Islet precursor cell (in vitro differentiated cells): ENCODE results near the gene ENKUR.
A peak's percentile ranks its signal among the peaks of the same experiment; 100 is the strongest.
"Not testable (repeated sequence)": the region's sequence is repeated elsewhere in the genome, so short reads cannot be mapped to it uniquely, and the experiment has no call there.

ENCODE experiments used
- DNase-seq: peaks from one replicate; pipeline ENCODE4 v3.0.0-alpha.2; 2018

The ENKUR gene

DNA sequence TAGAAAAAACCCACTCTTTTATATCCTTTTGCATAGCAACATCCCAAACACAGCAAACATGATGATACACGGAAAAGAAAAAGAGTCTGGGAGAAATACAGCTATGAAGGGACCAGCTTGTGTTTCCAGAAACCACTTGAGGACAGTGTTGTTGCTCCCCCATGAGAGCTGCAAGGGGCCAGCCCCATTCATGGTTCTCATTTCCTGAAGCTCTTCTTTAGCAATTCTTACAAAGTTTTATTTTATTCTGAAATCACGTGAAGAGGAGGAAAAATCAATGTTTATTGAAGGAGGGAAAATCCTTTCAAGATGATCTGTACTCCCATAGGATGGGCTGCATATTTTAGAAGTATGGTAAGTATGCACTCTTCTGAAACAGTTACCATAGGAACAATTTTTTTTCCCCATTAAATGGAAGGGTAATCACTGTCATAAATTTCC, 46.1 kb downstream of the ENKUR start:
- no peak for DNase-seq

GRCh38 chr10:24968951-24969350, 47.0 kb downstream of the ENKUR start:
- DNase-seq = not testable (repeated sequence)

- no peak for DNase-seq
These were observed 47.6 kb downstream of the ENKUR start for GRCh38 chr10:24968349-24968748.

- DNase-seq = no peak
These were observed 48.9 kb downstream of the ENKUR start for GRCh38 chr10:24966962-24967481.

DNA sequence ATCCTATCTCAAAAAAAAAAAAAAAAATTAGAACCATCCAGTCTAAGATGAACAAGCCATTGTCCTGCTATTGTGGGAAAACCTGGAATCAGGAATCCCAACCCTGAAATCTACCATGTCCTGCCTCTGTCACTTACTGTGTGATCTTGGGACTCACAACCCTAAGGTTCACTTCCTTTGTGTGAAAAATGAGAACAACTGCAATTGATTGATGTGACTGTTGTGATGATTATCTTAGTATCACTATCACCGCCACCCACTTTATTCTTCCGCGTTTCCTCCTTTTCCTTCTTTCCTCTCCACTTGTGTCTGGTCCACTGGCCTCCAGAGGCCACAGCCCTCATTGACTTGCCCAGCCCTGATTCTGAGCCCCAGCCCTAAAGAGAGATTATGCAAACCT, 50.9 kb downstream of the ENKUR start:
- no peak for DNase-seq

- DNase-seq = no peak
These were observed 52.4 kb downstream of the ENKUR start for GRCh38 chr10:24963521-24964041.

DNA sequence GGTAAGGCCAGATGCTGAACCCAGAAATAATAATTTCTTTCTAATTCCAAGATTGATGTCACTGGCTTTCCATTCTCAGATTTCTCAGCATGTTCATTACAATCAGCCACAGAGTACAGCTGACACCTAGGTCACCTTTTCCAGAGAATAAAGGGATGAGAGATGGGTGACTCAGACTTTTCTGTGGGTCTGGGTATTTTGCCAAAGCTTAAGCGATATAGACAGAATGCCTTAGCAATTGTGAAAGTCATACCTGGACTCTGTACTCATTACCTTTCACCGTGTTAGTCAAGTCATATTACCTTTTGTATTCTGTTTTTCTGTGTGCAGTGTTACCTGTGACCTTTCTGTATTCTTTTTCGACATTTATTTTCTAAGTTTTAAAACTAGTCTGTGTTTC, 53.0 kb downstream of the ENKUR start:
- DNase-seq = no peak

- no peak for DNase-seq
These were observed 54.4 kb downstream of the ENKUR start for GRCh38 chr10:24961582-24961981.

GRCh38 chr10:24959382-24959730, 56.6 kb downstream of the ENKUR start:
- DNase-seq = no peak

DNA sequence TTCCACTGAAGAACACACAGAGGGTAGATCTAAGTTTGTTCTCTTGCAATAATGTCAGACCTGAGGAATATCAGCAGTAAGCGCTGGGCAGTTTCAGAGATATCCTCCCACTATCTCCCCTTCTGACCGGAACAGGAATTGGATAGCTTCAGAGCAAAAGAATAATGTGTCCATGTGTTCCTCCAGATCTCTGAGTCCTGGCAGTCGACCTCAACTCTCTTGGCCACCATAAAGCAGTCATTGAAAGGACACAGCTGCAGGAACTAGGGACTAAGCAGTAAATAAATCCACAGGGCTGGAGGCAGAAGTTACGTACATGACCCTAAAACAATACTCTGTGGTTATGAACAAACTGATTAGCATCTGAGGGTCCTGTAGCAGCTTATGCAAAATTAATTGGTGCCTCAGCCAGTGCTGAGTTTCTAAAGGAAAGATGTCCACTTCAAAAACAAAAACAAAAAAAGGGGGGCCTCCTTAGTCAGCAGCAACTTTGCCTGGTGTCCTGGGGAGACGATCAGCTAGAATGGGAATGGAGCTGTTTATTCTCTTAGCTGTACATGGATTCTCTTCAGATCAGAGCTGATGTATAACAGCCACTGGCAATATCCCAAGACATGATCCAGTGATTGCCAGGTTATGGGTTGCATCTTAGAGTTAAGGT, 57.1 kb downstream of the ENKUR start:
- no peak for DNase-seq

DNA sequence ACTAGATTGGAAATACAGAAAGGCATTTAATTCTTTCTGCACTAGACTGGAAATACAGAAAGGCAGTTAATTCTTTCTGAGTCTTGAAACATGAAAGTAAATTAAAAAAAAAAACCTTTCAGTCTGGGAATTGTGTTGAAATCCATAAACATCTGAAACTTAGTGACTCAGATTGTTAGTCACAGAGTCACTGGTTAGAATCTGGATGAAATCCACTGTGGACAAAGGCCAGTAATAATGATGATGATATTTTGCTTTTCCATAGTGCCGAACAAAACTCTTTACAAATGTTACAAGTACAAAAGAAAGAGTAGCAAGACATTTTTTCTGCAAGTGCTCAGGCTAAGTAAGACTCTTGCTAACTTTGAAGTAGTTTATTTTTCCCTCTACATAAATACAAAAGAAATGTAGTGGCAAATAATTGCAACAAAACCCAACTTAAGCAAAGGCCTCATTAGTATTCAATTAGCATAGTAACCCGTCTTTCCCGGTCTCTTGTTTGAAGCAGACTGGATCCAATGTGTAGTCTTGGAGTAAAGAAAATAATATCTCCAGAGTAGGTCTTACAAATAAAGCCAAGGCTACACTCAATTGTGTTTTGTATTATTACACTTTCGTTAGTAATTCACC, 57.8 kb downstream of the ENKUR start:
- no peak for DNase-seq

DNA sequence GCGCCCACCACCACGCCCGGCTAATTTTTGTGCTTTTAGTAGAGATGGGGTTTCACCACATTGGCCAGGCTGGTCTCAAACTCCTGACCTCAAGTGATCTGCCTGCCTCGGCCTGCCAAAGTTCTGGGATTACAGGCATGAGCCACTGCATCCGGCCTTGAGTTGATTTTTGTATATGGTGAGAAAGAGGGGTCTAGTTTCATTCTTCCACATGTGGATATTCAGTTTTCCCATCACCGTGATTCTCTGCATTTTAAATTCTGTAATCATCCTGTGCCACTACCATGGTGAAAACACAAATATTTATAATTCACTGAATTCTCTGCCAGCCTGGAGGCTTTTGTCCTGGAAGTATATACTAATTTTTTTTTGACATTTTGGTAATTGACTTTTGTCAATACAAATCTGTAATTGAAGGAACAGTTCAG, 58.3 kb downstream of the ENKUR start:
- not testable (repeated sequence) for DNase-seq

DNA sequence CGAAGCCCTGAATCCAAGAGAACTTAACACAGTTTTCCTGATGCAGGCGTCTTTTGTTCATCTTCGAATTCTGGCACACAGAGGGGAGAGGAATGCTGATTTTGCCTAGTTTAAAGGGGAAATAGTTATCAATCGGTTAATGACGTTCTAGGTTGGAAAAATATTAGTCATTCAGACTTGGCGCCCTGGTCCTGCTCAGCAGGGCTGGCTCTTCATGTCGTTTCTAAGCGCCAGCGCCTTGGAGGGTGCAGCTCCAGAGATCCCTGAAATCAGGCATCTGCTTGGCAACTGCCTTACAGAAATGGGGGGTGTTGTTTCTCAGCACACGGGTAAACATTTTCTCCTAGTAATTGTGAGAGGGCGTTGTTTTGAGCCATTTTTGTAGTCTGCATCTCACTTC, 62.3 kb downstream of the ENKUR start:
- no peak for DNase-seq

DNA sequence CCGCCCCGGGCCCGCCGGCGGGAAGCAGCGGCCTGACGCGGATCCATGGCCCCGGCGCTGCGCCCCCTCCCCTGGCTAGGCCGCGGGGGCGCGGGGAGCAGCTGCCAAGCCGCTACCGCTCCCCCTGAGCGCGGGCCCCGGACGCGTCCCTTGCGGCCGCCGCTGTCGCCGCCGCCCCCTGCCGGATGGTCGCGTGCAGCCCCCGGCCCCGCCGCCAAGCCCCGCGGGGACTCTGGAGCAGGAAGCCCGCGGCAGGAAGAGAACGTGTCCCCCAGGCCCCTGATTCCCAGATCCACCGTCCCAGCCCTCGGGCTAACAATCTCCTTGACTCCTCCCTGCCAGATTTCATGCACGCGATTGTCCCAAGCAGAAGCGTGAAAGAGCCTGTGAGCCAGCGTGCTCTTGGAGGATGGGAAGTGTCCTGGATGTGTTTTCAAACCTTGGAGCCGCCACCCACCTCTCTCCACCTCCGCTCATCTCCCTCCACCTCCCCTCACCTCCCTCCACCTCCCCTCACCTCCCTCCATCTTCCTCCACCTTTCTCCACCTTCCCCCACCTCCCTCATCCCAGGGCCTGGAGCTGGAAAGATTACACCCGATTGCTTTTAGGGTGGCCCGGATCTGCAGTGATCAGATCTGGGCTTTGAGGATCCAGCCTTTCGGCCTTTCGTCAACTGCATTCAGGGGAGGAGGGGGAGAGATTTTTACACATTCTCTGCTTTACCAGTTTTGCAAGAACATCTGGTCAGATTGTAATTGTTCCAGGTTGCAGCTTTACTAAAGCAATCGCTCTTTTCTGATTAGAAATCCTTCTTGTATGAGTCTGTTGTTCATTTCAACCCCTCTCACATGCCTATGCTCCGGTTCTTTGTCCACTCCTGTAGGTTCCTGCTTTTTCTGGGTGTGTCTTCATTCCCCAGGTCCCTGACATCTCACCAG, 63.0 kb downstream of the ENKUR start:
- DNase-seq = peak; percentile 85

DNA sequence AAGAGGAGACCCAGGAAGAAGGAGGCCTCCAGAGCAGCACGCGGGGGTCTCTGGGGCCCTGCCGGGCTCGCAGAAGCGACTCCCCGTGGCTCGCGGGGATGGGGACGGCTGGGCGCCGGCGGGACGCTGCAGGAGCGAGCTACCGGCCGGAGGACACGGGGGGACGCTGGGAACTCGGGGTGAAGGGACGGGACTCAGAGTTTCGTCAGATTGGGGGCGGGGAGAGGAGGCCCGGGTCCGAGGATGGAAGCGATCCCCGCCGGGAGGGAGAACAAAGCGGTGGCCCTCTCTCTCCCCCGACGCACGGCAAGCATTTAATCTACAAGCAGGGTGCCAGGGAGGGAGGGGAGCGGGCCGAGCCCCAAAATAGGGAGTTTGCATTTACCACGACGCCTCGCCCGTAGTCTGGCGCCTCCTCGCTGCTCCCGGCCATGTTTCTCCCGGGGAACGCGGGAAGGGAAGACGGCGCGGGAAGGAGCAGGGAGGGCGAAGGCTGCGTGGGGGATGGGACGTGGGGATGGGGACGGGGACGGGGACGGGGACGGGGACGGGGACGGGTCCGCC, 63.7 kb downstream of the ENKUR start, which contains the start of gene PRTFDC1:
PRTFDC1 (minus strand) TSS at position 464 of the 564 bp plus-strand sequence; CDS start at position 433, 31 bp downstream.
- no peak for DNase-seq

DNA sequence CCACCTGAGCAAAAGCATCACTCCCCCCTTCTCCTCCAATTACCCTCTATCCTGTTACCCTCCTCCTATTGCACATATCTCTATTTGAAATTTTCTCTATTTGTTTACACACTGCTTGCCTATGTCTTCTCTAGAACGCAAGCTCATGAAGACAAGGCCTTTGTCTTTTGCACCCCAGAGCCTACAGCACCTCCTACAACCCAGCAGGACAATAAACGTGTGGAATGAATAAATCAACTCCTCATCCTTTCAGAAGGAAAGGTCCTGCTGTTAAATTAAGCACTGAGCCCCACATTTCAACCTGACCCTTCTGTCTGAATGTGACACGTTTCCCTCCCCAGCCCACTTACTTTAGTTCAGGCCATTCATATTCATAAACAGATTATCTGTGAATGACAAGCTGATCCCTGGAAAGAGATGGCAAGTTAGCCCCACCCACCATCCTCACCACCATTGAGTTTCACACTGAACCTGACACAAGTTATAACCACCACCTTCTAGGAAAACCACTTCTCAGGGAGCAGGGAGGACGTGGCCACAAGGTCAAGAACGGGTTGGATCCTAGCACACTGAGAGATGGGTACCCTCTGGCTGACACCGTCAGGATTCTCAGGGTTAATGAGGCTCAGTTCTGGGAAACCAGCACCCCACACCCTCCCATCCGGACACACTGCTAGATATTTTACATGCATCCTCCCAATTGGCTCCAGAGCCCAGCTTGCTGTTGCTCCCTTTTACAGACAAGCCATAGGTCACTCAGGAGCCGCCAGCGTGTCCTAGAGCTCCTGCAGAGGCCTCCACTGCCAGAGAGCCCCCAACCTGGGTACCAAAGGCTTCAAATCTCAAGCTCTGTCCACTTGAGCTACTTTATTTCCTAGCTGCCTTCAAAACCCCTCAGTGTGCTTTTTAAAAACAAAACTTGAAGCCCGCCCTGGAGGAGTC, 64.5 kb downstream of the ENKUR start:
- peak; percentile 70 for DNase-seq

GRCh38 chr10:24950439-24950838, 65.5 kb downstream of the ENKUR start:
- DNase-seq = no peak

DNA sequence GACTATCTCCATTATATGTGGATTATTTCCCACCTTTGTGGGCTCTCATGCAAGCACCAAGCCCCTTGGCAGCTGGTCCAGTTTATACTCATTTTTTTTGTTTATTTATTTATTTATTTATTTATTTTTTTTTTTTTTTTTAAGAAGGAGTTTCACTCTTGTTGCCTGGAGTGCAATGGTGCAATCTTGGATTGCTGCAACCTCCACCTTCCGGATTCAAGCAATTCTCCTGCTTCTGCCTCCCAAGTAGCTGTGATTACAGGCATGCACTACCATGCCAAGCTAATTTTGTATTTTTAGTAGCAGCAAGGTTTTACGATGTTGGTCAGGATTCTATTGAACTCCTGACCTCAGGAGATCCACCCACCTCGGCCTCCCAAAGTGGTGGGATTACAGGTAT, 66.3 kb downstream of the ENKUR start:
- DNase-seq = no peak

- no peak for DNase-seq
These were observed 68.5 kb downstream of the ENKUR start for GRCh38 chr10:24947304-24948097.

DNA sequence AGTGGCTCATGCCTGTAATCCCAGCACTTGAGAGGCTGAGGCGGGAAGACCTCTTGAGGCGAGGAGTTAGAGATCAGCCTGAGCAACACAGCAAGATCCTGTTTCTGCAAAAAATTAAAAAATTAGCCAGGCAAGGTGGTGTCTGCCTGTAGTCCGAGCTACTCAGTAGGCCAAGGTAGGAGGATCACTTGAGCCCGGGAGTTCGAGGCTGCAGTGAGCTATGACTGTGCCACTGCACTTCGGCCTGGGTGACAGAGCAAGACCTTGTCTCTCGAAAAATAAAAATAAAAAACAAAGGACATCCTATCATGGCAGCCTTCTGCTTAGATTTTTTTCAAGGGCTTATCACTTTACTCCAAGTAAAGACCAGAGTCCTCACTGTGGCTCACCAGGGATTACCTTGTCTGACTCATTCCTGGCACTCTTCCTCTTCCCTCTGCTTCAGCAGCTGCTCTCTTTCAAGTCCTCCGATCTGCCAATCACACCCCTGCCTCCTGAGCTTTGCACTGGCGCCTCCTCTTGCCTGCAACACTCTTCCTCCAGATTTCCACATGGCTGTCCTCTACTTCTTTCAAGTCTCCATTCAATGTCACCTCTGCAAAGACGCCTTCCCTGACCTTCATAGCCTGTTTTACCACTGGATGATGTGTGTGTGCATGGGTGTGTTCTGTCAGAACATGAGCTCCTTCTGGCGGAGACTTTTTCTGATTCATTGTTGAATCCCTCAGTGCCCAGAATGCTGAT, 71.3 kb downstream of the ENKUR start:
- DNase-seq = peak; percentile 74
